Stimulated activated CD4-positive, alpha-beta T cell treated with anti-CD3 and anti-CD28 coated beads, Interleukin-1b, Interleukin-23, amount 100 ng/mL, for 48 hours (primary cell): ENCODE results near the gene GUCY2C.

Experiments used
- DNase-seq: peaks from one replicate; pipeline ENCODE4 v3.0.0-alpha.2; 2020

GUCY2C gene

GRCh38 chr12:14567351-14568162, 128.8 kb downstream of the GUCY2C start, which contains the start of gene PLBD1:
Gene PLBD1, minus strand, starts transcription at chr12:14567883. Its CDS starts 187 bp downstream, at chr12:14567696.
- peak; percentile 17 for DNase-seq

- no peak for DNase-seq
Measured at GRCh38 chr12:14564336-14564959, 132.0 kb downstream of the GUCY2C start.

DNA sequence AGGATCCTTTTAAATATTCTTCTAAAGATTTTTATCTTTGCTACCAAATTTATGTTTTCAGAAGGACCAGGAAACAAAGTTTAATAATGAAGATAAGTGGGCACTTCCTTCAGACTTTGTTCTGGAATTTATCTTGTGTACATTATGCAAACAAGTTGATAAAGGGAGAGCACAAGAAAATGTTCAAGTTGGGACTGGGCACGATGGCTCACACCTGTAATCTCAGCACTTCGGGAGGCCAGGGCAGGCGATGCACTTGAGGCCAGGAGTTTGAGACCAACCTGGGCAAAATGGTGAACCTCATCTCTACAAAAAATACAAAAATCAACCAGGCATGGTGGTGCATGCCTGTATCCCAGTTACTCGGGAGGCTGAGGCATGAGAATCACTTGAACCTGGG, 133.4 kb downstream of the GUCY2C start:
- DNase-seq, result no peak
